ENCODE results near the gene TAF3. TPM values are rescaled to one million over a fixed set of nuclear protein-coding genes. Genes with fewer than 3 reads are reported as not detected.

TAF3 gene
- polyA plus RNA-seq, 1 donor (not counting 4 experiments of a cell fraction or from before 2014, with no cell fraction given): 2.0 TPM

DNA sequence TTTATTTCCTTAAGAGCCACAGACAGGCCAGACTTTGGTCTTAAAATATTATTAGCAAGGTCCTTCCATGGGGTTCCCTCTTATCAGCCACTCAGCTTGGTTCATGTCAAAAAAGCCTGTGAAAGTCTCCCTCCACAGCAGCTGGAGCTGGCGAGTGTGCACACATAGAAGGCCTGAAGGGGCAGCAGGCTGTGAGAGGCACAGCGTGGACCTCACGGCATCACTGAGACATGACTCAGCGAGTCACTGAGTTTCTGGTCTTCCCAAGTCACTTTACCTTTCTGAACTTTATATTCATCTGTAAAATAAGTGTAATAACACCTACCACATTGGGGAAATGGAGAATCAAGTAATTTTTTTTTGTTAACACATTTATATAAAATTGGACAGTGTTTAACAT lies 8.7 kb downstream of the TAF3 start:
- H3K4me1 ChIP-seq (ENCODE audit: control insufficient read depth, extremely low read depth, insufficient read depth, low read length): no peaks in the 10 kb centered on the region
- no peaks in the 10 kb centered on the region for H3K27me3 ChIP-seq (ENCODE audit: control insufficient read depth, extremely low read depth, insufficient read depth, low read length)
- FAIRE-seq (no peak), DNase-seq (ENCODE audit: low read depth, low spot score) (no peak)
- H3K9me1 ChIP-seq (ENCODE audit: control insufficient read depth, extremely low read depth, insufficient read depth, low read length): no peaks in the 10 kb centered on the region
- H4K20me1 ChIP-seq (ENCODE audit: control insufficient read depth, extremely low read depth, insufficient read depth, low read length): no peaks in the 10 kb centered on the region
- H2AFZ ChIP-seq (ENCODE audit: control insufficient read depth, low read length): no peak overlapping the region
- H3K27ac ChIP-seq (ENCODE audit: control insufficient read depth, insufficient read depth, low read length): no peak overlapping the region
- dilution Hi-C loops (cut with MboI; ENCODE audit: extremely low pct_ligation_motif_present, low sequenced_read_pairs): no loop called here
- no peak overlapping the region for H3K4me3 ChIP-seq (ENCODE audit: control insufficient read depth in 2 of 3, extremely low read depth in 1 of 3, insufficient read depth in 2 of 3, low read depth in 1 of 3, low read length in 3 of 3)
- H3K4me2 ChIP-seq (ENCODE audit: control insufficient read depth, extremely low read depth, insufficient read depth, low read depth, low read length): no peak overlapping the region
- H3K79me2 ChIP-seq (ENCODE audit: control insufficient read depth, insufficient read depth, low read length): peaks cover 29% of the 10 kb centered on the region
- H3K9me3 ChIP-seq (ENCODE audit: control insufficient read depth, low read depth, low read length): no peaks in the 10 kb centered on the region
- no peaks in the 10 kb centered on the region for H3K36me3 ChIP-seq (ENCODE audit: control insufficient read depth in 2 of 2, extremely low read depth in 1 of 2, insufficient read depth in 2 of 2, low read length in 2 of 2)
- H3K9ac ChIP-seq (ENCODE audit: control insufficient read depth, extremely low read depth, insufficient read depth, low read length): no peak overlapping the region
- TF ChIP-seq, protein P1, sequence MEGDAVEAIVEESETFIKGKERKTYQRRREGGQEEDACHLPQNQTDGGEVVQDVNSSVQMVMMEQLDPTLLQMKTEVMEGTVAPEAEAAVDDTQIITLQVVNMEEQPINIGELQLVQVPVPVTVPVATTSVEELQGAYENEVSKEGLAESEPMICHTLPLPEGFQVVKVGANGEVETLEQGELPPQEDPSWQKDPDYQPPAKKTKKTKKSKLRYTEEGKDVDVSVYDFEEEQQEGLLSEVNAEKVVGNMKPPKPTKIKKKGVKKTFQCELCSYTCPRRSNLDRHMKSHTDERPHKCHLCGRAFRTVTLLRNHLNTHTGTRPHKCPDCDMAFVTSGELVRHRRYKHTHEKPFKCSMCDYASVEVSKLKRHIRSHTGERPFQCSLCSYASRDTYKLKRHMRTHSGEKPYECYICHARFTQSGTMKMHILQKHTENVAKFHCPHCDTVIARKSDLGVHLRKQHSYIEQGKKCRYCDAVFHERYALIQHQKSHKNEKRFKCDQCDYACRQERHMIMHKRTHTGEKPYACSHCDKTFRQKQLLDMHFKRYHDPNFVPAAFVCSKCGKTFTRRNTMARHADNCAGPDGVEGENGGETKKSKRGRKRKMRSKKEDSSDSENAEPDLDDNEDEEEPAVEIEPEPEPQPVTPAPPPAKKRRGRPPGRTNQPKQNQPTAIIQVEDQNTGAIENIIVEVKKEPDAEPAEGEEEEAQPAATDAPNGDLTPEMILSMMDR (optimal IDR thresholded peaks at IDR 0.05 in 1 of 3, IDR thresholded peaks at IDR 0.05 in 1 of 3, conservative IDR thresholded peaks at IDR 0.05 in 1 of 3; ENCODE audit: extremely low read depth in 1 of 3, insufficient read depth in 2 of 3, low read length in 3 of 3): peak in 1 of 3 experiments; percentile 4
- no peak for TF ChIP-seq EZH2 (IDR thresholded peaks at IDR 0.05; ENCODE audit: low read length)

DNA sequence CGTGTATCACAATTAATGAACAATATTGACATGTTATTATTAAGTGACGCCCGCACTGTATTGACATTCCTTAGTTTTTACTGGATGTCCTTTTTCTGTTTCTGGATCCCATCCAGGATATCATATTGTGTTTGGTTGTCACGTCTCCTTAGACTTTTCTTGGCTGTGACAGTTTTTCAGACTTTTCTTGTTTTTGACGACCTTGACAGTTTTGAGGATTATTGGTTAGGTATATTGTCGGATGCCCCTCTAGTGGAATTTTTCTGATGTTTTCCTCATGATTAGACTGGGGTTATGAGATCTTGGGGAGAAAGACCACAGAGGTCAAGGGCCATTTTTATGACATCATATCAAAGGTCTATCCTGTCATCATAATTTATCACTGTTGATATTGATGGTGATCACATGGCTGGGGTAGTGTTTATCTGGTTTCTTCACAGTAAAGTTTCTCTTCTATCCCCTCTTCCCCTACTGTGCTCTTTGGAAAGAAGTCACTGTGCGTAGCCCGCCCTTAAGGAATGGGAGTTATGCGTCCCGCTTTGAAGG lies 11.1 kb downstream of the TAF3 start:
- Histone ChIP-seq H3K79me2 (ENCODE audit: control insufficient read depth, insufficient read depth, low read length) (peaks cover 41% of the 10 kb centered on the region), H3K27ac (ENCODE audit: control insufficient read depth, insufficient read depth, low read length) (no peak overlapping the region), H3K4me2 (ENCODE audit: control insufficient read depth, extremely low read depth, insufficient read depth, low read depth, low read length) (no peak overlapping the region), H3K36me3 (ENCODE audit: control insufficient read depth in 2 of 2, extremely low read depth in 1 of 2, insufficient read depth in 2 of 2, low read length in 2 of 2) (no peaks in the 10 kb centered on the region), H3K27me3 (ENCODE audit: control insufficient read depth, extremely low read depth, insufficient read depth, low read length) (no peaks in the 10 kb centered on the region), H3K4me3 (ENCODE audit: control insufficient read depth in 2 of 3, extremely low read depth in 1 of 3, insufficient read depth in 2 of 3, low read depth in 1 of 3, low read length in 3 of 3) (no peak overlapping the region), H3K9me1 (ENCODE audit: control insufficient read depth, extremely low read depth, insufficient read depth, low read length) (no peaks in the 10 kb centered on the region), H4K20me1 (ENCODE audit: control insufficient read depth, extremely low read depth, insufficient read depth, low read length) (no peaks in the 10 kb centered on the region), H3K9me3 (ENCODE audit: control insufficient read depth, low read depth, low read length) (no peaks in the 10 kb centered on the region), H3K4me1 (ENCODE audit: control insufficient read depth, extremely low read depth, insufficient read depth, low read length) (no peaks in the 10 kb centered on the region), H2AFZ (ENCODE audit: control insufficient read depth, low read length) (no peak overlapping the region), H3K9ac (ENCODE audit: control insufficient read depth, extremely low read depth, insufficient read depth, low read length) (no peak overlapping the region)
- no peak for TF ChIP-seq EZH2 (IDR thresholded peaks at IDR 0.05; ENCODE audit: low read length)
- TF ChIP-seq, protein P1 (optimal IDR thresholded peaks at IDR 0.05 in 1 of 3, IDR thresholded peaks at IDR 0.05 in 1 of 3, conservative IDR thresholded peaks at IDR 0.05 in 1 of 3; ENCODE audit: extremely low read depth in 1 of 3, insufficient read depth in 2 of 3, low read length in 3 of 3): no peak
- dilution Hi-C loops (cut with MboI; ENCODE audit: extremely low pct_ligation_motif_present, low sequenced_read_pairs): no loop called here
- DNase-seq (ENCODE audit: low read depth, low spot score) (no peak), FAIRE-seq (no peak)

Data from keratinocyte (primary cell).